ENCODE results near the gene KAZALD1. TPM values are rescaled to one million over a fixed set of nuclear protein-coding genes. Genes with fewer than 3 reads are reported as not detected.

KAZALD1 gene
- total and polyA plus RNA-seq, 2 donors (not counting 1 experiment from before 2014, with no cell fraction given) = 0.34 to 0.37 TPM

GRCh38 chr10:101063050-101063525 lies 1.3 kb downstream of the KAZALD1 start:
- Histone ChIP-seq H2AFZ (ENCODE audit: insufficient read depth, low read depth, low read length, poor library complexity, severe bottlenecking) (peak overlapping the region; percentile 76), H3K4me1 (ENCODE audit: control insufficient read depth in 2 of 2, insufficient read depth in 2 of 2, low read length in 2 of 2) (peaks cover 50 to 60% of the 10 kb centered on the region in 2 donors), H3K27ac (ENCODE audit: low read length in 2 of 2) (no peak overlapping the region), H3K79me2 (ENCODE audit: control insufficient read depth, insufficient read depth, low read length) (no peaks in the 10 kb centered on the region), H3K4me2 (replicated peaks; ENCODE audit: low read depth, low read length, poor library complexity, severe bottlenecking) (peak overlapping the region; percentile 72), H3K36me3 (replicated peaks in 1 of 2; ENCODE audit: control extremely low read depth in 1 of 2, control insufficient read depth in 1 of 2, extremely low read depth in 1 of 2, insufficient read depth in 2 of 2, low read length in 1 of 2) (no peaks in the 10 kb centered on the region), H3K4me3 (ENCODE audit: control extremely low read depth in 1 of 5, extremely low read depth in 1 of 5, insufficient read depth in 1 of 5, low read depth in 2 of 5, low read length in 4 of 5) (peak overlapping the region in 2 of 5 experiments; percentile 40 to 47), H3K27me3 (replicated peaks in 1 of 4; ENCODE audit: control extremely low read depth in 1 of 4, control insufficient read depth in 3 of 4, insufficient read depth in 4 of 4, low read length in 3 of 4) (peaks cover 0 to 52% (median 21%) of the 10 kb centered on the region in 4 experiments), H3K9me3 (ENCODE audit: control extremely low read depth in 1 of 3, control insufficient read depth in 2 of 3, insufficient read depth in 1 of 3, low read length in 2 of 3) (peaks cover 0 to 10% (median 0%) of the 10 kb centered on the region in 3 donors), H3K9ac (ENCODE audit: low read length) (peak overlapping the region; percentile 57), H4K20me1 (ENCODE audit: control insufficient read depth, insufficient read depth, low read length, poor library complexity, severe bottlenecking) (peaks cover 5% of the 10 kb centered on the region)
- H3K27me3 Mint-ChIP-seq = peaks cover 25% of the 10 kb centered on the region
- CTCF ChIA-PET = interaction anchor here (0.5 to 16.1 kb wide), 10 partner anchors 8 to 333 kb away, joined by 3 to 306 read pairs (median 6); partner anchors contain the start of genes PDZD7 and SFXN3
- ATAC-seq (ENCODE audit: low read depth) = no peak
- DNase-seq = peak; percentile 30
- POLR2A ChIA-PET = interaction anchor here (0.7 to 3.8 kb wide), 3 partner anchors 20 to 292 kb away, joined by 3 to 20 read pairs (median 4); no protein-coding TSS in a partner anchor
- H3K9me3 Mint-ChIP-seq (ENCODE audit: insufficient read depth) = no peaks in the 10 kb centered on the region
- H3K4me1 Mint-ChIP-seq = peaks cover 53% of the 10 kb centered on the region
- 4% methylated on average over 18 of the region's 19 CpGs for WGBS (ENCODE audit: insufficient coverage)
- H3K4me3 Mint-ChIP-seq = peak overlapping the region; percentile 77
- TF ChIP-seq EZH2 (IDR thresholded peaks at IDR 0.05; ENCODE audit: borderline replicate concordance, insufficient read depth, low read depth, low read length, poor library complexity, severe bottlenecking) (no peak), CTCF (IDR thresholded peaks at IDR 0.05) (no peak)
- intact Hi-C loops (cut with micrococcal nuclease) = loop anchor here (5.0 to 10.0 kb wide), 3 partner anchors 62 to 994 kb away; partner anchors contain the start of gene ARMH3
- peak overlapping the region; percentile 10 for H3K27ac Mint-ChIP-seq

Data from B cell (primary cell).